Keratinocyte (primary cell): ENCODE measurements around the gene ATP6V1A. TPM values are rescaled to one million over a fixed set of nuclear protein-coding genes. Genes with fewer than 3 reads are reported as not detected.
A peak's percentile ranks its signal among the peaks of the same experiment; 100 is the strongest.

Source experiments
- DNase-seq: peaks from one replicate; pipeline ENCODE4 v3.0.0-alpha.2; 2011; ENCODE audit warnings: low read depth, missing footprints, low spot score
- FAIRE-seq: peaks from 2 replicates; lab custom pipeline; 2011; peaks lifted over from hg19 to GRCh38; lab: Jason Lieb, UNC
- H2AFZ ChIP-seq: 2 replicates; pipeline ENCODE4 v1.6.0; 2012; ENCODE audit warnings: low read length, control low read depth, inconsistent platforms; ENCODE audit not compliant: control insufficient read depth
- H3K27ac ChIP-seq: 2 replicates; pipeline ENCODE4 v1.5.1; 2011; ENCODE audit warnings: low read length; ENCODE audit not compliant: control insufficient read depth, insufficient read depth
- H3K27me3 ChIP-seq: 3 replicates; pipeline ENCODE4 v1.6.0; 2011; ENCODE audit warnings: low read length; ENCODE audit not compliant: control insufficient read depth, insufficient read depth; ENCODE audit errors: extremely low read depth
- H3K36me3 ChIP-seq, 2 experiments: 2 replicates in 1 of 2; 3 replicates in 1 of 2; pipeline ENCODE4 v1.5.1; 2011; ENCODE audit warnings: low read length in 2 of 2, mild to moderate bottlenecking in 1 of 2; ENCODE audit not compliant: control insufficient read depth in 2 of 2, insufficient read depth in 2 of 2; ENCODE audit errors: extremely low read depth in 1 of 2
- H3K4me1 ChIP-seq: 3 replicates; pipeline ENCODE4 v1.5.1; 2011; ENCODE audit warnings: low read length; ENCODE audit not compliant: control insufficient read depth, insufficient read depth; ENCODE audit errors: extremely low read depth
- H3K4me2 ChIP-seq: 3 replicates; pipeline ENCODE4 v1.6.0; 2011; ENCODE audit warnings: low read depth, low read length; ENCODE audit not compliant: control insufficient read depth, insufficient read depth; ENCODE audit errors: extremely low read depth
- H3K4me3 ChIP-seq, 3 experiments: fragments of 200-600 bp in 1 of 3; sonication (generic) in 1 of 3; 2 replicates in 2 of 3; 3 replicates in 1 of 3; pipeline ENCODE4 v1.5.1; 2011 to 2016; ENCODE audit warnings: low read length in 3 of 3, mild to moderate bottlenecking in 3 of 3, control low read depth in 2 of 3, inconsistent platforms in 1 of 3, low read depth in 1 of 3, mixed read lengths in 1 of 3, mixed run types in 1 of 3, moderate library complexity in 1 of 3; ENCODE audit not compliant: control insufficient read depth in 2 of 3, insufficient read depth in 2 of 3; ENCODE audit errors: extremely low read depth in 1 of 3
- H3K79me2 ChIP-seq: 2 replicates; pipeline ENCODE4 v1.6.0; 2012; ENCODE audit warnings: low read length; ENCODE audit not compliant: control insufficient read depth, insufficient read depth
- H3K9ac ChIP-seq: 3 replicates; pipeline ENCODE4 v1.6.0; 2011; ENCODE audit warnings: low read length; ENCODE audit not compliant: control insufficient read depth, insufficient read depth; ENCODE audit errors: extremely low read depth
- H3K9me1 ChIP-seq: 3 replicates; pipeline ENCODE4 v1.6.0; 2011; ENCODE audit warnings: low read length; ENCODE audit not compliant: control insufficient read depth, insufficient read depth; ENCODE audit errors: extremely low read depth
- H3K9me3 ChIP-seq: 2 replicates; pipeline ENCODE4 v1.5.1; 2012; ENCODE audit warnings: low read depth, low read length; ENCODE audit not compliant: control insufficient read depth
- H4K20me1 ChIP-seq: 3 replicates; pipeline ENCODE4 v1.6.0; 2011; ENCODE audit warnings: low read length; ENCODE audit not compliant: control insufficient read depth, insufficient read depth; ENCODE audit errors: extremely low read depth
- EZH2 ChIP-seq: IDR thresholded peaks from one replicate; pipeline ENCODE4 v1.6.1; 2012; ENCODE audit warnings: inconsistent platforms, mild to moderate bottlenecking, low read length, moderate library complexity
- dilution Hi-C: fragments of 300-500 bp; cut with MboI; formaldehyde crosslinking; loops from one replicate; pipeline ENCODE4 v1.7.0; 2020; ENCODE audit warnings: low sequenced_read_pairs; ENCODE audit not compliant: extremely low pct_ligation_motif_present
- polyA plus RNA-seq, 5 experiments: library from polyadenylated mRNA; depleted of rRNA in 3 of 5; stranded (reverse) in 3 of 5; stranded (forward) in 1 of 5; unstranded in 1 of 5; fragments of >200 nt; gene quantifications; 1 replicate in 1 of 5; 2 replicates in 3 of 5; 3 replicates in 1 of 5; pipeline versions ENCODE4 v1.2.1 to v1.2.3, GENCODE V29; 2011 to 2012; ENCODE audit warnings: missing spikeins in 2 of 5, low read depth in 1 of 5, low replicate concordance in 1 of 5
- TF ChIP-seq, protein P1 (sequence below), 3 experiments: IDR thresholded peaks in 1 of 3; conservative IDR thresholded peaks in 1 of 3; optimal IDR thresholded peaks in 1 of 3; 2 replicates in 2 of 3; 3 replicates in 1 of 3; pipeline versions ENCODE3 to v1.5.1; 2011; ENCODE audit warnings: low read length in 3 of 3, mild to moderate bottlenecking in 3 of 3, moderate library complexity in 2 of 3, control low read depth in 1 of 3, inconsistent platforms in 1 of 3; ENCODE audit not compliant: insufficient read depth in 2 of 3; ENCODE audit errors: extremely low read depth in 1 of 3

ATP6V1A gene
- polyA plus RNA-seq, 1 donor (not counting 4 experiments of a cell fraction or from before 2014, with no cell fraction given) = 35.8 TPM

DNA sequence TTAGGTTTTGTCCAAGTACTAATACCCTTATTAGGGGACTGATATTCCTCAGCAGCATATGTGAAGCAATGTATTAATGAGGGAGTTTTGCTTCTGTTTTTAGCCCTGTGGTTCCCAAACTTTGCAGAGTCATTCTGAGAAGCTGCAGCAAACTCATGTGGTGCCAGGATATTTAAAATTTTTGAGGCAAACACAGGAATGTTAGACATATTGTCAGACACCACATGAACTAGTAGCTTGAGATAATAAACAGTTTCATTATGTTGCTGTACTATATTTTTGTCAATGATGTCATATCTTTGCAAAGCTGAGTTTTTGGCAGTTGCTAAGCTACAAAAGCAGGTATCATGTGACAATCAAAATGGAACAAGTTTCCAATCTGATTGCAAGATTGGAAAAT, 36.6 kb downstream of the ATP6V1A start:
- H3K36me3 ChIP-seq = peaks cover 0 to 3% of the 10 kb centered on the region in 2 experiments
- DNase-seq (no peak), FAIRE-seq (no peak)
- H3K27ac ChIP-seq = no peak overlapping the region
- no peaks in the 10 kb centered on the region for H3K9me1 ChIP-seq
- no peak overlapping the region for H3K4me3 ChIP-seq
- peaks cover 3% of the 10 kb centered on the region for H3K4me1 ChIP-seq
- no peak overlapping the region for H3K4me2 ChIP-seq
- no peaks in the 10 kb centered on the region for H3K27me3 ChIP-seq
- no peak overlapping the region for H2AFZ ChIP-seq
- TF ChIP-seq EZH2 = no peak
- TF ChIP-seq, protein P1, sequence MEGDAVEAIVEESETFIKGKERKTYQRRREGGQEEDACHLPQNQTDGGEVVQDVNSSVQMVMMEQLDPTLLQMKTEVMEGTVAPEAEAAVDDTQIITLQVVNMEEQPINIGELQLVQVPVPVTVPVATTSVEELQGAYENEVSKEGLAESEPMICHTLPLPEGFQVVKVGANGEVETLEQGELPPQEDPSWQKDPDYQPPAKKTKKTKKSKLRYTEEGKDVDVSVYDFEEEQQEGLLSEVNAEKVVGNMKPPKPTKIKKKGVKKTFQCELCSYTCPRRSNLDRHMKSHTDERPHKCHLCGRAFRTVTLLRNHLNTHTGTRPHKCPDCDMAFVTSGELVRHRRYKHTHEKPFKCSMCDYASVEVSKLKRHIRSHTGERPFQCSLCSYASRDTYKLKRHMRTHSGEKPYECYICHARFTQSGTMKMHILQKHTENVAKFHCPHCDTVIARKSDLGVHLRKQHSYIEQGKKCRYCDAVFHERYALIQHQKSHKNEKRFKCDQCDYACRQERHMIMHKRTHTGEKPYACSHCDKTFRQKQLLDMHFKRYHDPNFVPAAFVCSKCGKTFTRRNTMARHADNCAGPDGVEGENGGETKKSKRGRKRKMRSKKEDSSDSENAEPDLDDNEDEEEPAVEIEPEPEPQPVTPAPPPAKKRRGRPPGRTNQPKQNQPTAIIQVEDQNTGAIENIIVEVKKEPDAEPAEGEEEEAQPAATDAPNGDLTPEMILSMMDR (optimal IDR thresholded peaks at IDR 0.05 in 1 of 3, IDR thresholded peaks at IDR 0.05 in 1 of 3, conservative IDR thresholded peaks at IDR 0.05 in 1 of 3; ENCODE audit: extremely low read depth in 1 of 3, insufficient read depth in 2 of 3, low read length in 3 of 3) = no peak
- H3K79me2 ChIP-seq = no peaks in the 10 kb centered on the region
- dilution Hi-C loops = no loop called here
- no peak overlapping the region for H3K9ac ChIP-seq
- H3K9me3 ChIP-seq = no peaks in the 10 kb centered on the region
- H4K20me1 ChIP-seq = no peaks in the 10 kb centered on the region

DNA sequence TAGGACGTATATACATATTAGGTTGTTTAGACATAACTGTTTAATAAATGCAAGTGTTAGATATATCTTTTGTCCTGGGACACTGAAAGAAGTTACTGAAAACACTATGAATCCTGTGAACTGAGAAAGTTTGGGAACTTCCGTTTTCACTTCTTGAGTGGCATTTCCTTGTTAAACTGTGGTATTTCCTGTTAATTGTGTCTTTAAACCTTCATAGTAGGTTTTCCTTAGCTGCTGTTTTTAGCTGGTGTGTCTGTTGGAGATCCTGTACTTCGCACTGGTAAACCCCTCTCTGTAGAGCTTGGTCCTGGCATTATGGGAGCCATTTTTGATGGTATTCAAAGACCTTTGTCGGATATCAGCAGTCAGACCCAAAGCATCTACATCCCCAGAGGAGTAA, 37.1 kb downstream of the ATP6V1A start:
- Histone ChIP-seq H3K27me3 (no peaks in the 10 kb centered on the region), H3K79me2 (no peaks in the 10 kb centered on the region), H3K4me2 (no peak overlapping the region), H3K4me1 (peaks cover 3% of the 10 kb centered on the region), H3K27ac (peak overlapping the region; percentile 32), H3K9ac (no peak overlapping the region), H2AFZ (no peak overlapping the region), H3K9me3 (no peaks in the 10 kb centered on the region), H3K4me3 (no peak overlapping the region), H3K9me1 (no peaks in the 10 kb centered on the region), H4K20me1 (no peaks in the 10 kb centered on the region), H3K36me3 (peaks cover 0 to 3% of the 10 kb centered on the region in 2 experiments)
- dilution Hi-C loops = no loop called here
- FAIRE-seq = no peak
- no peak for DNase-seq
- TF ChIP-seq, protein P1 (optimal IDR thresholded peaks at IDR 0.05 in 1 of 3, IDR thresholded peaks at IDR 0.05 in 1 of 3, conservative IDR thresholded peaks at IDR 0.05 in 1 of 3; ENCODE audit: extremely low read depth in 1 of 3, insufficient read depth in 2 of 3, low read length in 3 of 3) = no peak
- no peak for TF ChIP-seq EZH2
